NCI-H146 treated with DMSO at 0.1 percent for 48 hours (cell line): ENCODE data around the gene CEP83.
"Not testable (repeated sequence)": the region's sequence is repeated elsewhere in the genome, so short reads cannot be mapped to it uniquely, and the experiment has no call there.

Source experiments
- DNase-seq: peaks from one replicate; lab custom pipeline; 2025; ENCODE audit not compliant: unreplicated experiment; lab: John Stamatoyannopoulos, UW

The CEP83 gene

DNA sequence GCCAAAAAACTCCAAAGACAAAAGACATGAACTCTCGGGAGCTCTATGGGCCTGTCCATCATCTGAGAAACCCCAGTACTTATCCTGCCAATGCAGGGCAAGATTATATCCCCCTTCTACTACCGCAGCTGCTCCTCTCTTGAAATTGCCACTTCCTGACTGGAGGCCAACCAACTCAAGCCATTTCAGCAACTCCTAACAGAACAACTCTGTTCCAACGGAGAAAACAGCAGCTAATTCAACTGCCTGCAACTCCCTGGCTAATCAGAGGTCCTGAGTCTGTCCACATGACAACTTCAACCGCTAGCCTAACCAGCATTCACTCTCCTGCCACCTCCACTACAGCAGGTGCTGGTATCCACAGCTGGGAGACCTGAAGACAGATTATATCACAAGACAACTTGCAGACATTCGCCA, 24.1 kb downstream of the CEP83 start:
- DNase-seq: no peak

DNA sequence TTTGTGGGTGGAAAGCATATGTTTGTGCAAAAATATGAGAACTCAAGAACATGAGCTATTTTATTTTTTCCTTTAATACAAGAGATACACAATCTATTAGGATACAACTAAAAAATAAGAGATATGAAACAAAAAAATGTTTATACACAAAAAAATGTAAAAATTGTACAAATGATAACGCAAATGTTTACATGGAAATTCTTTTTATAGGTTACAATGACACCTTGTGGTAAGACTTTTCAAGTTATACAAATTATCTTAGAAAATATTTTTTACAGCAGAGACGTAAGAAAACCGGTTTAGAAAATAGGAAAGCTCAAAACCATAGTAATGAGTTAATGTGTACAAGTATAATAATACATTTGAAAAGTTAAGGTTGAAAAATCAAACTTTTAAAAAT, 25.5 kb downstream of the CEP83 start:
- DNase-seq: no peak

DNA sequence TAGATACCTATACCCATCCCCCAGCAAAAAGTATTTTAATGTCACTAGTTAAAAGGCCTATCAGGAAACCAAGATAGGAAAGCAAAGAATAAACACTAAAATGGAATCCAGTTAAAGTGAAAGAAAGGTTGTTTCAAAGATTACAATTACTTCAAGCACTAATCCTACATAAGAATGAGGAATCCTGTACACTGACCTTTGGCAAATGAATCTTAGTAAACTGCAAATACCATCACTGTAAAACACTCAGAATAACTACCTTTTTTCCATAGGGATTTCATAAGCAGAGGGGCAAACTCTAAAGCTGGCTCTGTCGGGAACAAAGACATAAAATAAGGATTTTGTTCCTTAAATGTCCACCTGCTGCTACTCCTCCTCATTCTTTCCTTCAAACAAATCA, 25.9 kb downstream of the CEP83 start:
- DNase-seq: no peak

GRCh38 chr12:94430304-94430703, 29.4 kb downstream of the CEP83 start:
- no peak for DNase-seq

DNA sequence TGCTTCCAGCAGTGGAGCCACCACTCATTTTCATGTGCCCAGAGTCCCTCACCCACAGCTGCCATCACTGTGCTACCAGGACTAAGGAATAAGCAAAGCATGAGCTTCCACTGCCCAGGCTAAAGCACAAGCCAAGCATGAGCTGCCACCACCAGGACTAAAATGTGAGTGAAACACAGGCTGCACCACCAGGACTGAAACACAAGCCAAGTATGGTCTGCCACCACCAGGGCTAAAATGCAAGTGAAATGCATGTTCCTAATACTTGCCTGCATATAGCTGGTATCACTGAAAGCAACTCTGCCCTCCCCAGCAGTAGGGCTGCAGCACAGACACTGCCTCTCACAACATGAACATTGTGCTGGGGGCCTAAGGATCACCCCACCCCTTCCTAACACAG, 30.0 kb downstream of the CEP83 start:
- DNase-seq: no peak

GRCh38 chr12:94429191-94429590, 30.5 kb downstream of the CEP83 start:
- DNase-seq: no peak

DNA sequence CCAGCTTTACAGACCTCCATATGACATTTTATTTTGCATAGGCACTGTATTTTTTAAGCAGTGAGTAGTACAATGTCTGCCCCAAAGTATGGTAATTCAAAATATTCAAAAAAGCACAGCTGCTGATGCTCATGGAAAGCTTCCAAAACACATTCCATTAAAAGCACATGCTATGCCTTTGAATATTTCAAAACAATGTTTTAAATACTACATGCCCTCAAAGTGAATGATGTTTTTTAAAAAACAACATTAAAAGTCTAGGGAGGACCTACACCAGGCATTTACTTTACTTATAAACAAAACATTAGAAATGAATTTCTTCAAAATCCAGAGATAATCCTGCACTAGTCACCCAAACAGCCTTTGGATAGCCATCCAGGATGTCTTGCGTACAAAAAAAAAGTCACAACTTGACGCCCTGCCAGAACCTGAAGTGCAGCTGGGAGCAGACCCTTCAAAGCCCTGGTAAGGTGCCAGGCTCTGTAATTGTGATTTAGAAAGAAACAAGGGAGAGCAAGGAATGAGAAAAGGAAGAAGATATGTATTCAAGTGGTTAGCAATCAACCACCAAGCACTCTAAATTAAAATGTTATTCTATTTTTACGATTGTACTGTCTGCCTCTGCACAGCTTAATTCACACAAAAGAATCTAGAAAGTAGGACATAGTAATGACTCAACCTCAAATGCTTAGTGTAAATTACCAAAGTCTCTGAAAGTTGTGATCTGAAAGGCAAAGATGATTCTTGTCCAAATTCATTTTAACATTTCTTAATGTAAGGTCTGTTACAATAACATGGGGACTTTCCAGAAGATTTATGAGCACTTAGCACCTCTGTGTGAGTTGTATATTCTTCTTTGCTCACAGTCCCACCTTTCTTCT, 31.9 kb downstream of the CEP83 start:
- no peak for DNase-seq

- DNase-seq: no peak
Measured at GRCh38 chr12:94426049-94426448, 33.6 kb downstream of the CEP83 start.

DNA sequence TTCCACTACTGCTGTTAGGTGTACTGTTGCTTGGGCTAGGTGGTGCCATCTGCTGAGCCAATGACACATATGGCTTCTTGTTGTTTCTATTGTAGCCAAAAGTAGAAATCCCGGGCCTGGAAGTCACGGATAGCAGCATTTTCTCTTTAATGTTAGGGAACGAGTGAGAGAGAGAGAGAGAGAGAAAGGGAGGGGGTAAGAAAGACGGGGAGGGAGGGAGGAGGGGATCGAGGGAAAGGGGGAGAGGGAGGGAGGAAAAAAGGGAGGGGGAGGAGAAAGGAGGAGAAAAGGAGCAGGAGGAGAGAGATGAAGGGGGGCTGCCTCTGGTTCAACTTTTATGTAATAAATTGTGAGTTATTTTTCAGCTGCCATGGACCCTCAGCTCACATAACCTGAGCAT, 34.8 kb downstream of the CEP83 start:
- not testable (repeated sequence) for DNase-seq

DNA sequence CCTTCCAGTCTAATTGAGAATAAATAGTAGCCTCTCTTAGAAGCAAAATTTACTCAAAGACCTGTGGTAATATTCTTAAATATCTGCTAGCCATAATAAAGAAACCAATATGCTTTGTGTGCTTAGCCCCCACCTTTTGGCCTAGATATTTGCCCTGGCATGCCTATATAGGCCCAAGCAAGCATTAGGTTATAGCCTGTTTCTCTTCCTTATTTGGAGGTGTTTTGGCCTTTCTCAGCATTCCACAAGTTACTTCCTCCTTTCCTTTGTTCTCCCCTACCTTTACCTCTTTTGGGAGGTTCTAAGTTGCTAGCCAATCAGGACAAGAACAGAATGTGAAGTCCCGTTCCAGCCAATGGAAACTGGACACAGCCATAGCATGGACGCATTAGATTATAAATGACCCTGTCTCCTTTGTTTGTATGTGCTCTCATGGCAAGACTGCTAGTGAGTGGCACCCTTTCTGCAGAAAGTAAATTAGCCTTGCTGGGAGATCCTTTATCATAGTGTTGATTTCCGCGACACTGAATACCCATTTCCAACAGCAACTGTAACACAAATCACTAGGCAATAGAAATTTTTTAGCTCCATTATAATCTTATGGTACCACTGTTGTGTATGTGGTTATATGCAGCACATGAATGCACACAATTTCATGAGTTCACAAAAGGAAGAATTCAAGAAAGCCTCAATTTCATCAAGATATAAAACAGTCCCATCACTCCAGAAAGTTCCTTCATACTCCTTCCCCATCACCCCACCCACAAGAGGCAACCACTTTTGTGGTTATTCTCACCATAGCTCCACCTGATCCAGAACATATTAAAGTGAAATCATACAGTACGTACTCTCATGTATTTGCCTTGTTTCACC, 37.6 kb downstream of the CEP83 start:
- no peak for DNase-seq

DNA sequence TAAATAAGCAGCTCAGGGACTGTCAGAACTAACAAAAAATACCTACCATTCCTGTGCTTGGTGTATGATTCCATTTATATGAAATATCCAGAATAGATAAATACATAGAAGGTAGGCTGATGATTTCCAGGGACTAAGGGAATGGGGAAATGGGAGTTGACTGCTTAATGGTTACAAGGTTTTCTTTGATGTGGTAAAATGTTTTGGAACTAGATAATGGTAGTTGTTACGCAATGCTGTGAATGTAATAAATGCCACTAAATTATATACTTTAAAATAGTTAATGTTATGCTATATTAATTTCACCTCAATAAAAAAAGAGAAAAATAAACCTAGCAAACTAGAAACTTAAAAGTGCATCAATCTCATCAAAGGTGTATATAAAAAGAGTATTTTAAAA, 41.1 kb downstream of the CEP83 start:
- no peak for DNase-seq

- no peak for DNase-seq
Measured at GRCh38 chr12:94416613-94417012, 43.1 kb downstream of the CEP83 start.

DNA sequence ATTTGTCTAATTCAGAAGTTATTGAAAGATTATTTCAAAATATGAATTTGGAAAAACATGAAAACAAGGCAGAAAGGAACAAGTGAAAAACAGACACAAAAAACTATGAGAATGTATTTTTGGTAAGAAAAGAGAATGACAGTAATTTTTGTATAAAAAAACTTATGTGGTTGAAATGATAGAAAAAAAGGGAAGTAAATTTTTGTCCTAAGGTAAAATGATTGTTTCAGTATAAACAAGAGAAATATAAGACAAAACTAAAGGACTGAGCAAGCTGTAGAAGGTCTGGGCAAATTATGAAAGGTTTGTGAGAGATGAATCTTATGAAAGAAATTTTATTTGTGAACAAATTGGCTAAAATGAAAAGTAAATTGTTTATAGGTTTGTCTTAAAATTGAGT, 44.6 kb downstream of the CEP83 start:
- no peak for DNase-seq

GRCh38 chr12:94405413-94406116, 54.1 kb downstream of the CEP83 start:
- no peak for DNase-seq

DNA sequence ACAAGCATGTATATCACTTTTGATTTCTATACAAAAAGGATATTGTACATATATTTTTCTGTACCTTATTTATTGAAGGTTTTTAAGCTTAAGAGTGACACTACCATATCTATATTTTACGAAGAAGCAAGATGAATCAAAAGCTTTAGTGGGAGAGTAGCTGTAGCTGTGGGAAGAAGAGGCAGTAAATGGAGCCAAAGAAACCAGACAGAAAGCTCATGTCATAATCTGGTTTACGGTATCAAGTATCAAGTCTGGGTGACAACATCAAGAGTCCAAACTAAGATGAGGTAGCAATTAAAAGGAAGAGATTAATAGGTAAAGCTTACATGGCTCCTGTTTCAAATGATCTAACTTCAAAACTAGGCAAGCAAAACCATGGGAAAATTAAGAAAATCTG, 54.8 kb downstream of the CEP83 start:
- no peak for DNase-seq

DNA sequence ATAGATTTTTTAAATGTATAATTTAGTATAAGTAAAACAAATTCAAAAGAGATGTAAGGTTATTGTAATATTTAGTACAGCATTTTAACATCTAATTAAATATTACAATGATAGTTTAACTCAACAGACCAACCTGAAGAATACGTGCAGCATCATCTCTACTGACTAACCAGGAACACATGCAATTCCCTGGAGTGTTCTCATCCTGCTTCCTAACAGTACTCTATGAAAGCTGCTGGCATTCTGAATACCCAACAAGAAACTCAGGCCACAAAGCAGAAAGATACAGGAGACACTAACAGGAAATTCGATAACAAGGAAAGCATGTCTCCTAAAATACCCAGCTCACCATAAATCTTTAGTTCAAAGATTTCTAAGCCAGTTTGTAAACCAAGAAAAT, 58.3 kb downstream of the CEP83 start:
- no peak for DNase-seq

- DNase-seq: not testable (repeated sequence)
Measured at GRCh38 chr12:94398685-94399084, 61.0 kb downstream of the CEP83 start.

GRCh38 chr12:94397401-94397800, 62.3 kb downstream of the CEP83 start:
- DNase-seq: no peak

DNA sequence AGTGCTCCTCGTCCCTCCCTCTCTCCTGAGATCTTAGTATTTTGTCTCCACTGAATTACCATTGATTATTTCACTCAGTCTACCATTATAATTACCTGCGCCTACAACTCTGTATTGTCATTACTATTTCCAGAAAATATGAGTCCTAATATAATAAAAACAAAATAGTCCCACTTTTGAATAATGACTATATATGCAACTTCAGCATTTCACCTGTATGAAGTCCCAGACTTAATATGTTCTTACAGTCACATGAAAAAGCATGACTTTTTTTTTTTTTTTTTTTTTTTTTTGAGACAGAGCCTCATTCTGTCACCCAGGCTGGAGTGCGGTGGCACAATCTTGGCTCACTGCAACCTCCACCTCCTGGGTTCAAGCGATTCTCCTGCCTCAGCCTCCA, 63.7 kb downstream of the CEP83 start:
- not testable (repeated sequence) for DNase-seq

- DNase-seq: no peak
Measured at GRCh38 chr12:94390130-94390485, 69.6 kb downstream of the CEP83 start.

DNA sequence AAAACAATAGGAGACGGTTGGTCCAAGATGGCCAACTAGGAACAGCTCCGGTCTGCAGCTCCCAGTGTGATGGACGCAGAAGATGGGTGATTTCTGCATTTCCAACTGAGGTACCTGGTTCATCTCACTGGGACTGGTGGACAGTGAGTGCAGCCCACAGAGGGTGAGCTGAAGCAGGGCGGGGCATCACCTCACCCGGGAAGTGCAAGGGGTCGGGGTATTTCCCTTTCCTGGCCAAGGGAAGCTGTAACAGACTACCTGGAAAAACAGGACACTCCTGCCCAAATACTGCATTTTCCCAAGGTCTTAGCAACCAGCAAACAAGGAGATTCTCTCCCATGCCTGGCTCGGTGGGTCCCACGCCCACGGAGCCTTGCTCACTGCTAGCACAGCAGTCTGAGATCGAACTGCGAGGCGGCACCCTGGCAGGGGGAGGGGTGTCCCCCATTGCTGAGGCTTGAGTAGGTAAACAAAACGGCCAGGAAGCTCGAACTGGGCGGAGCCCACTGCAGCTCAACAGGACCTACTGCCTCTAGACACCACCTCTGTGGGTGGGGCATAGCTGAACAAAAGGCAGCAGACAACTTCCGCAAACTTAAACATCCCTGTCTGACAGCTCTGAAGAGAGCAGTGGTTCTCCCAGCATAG, 70.1 kb downstream of the CEP83 start:
- DNase-seq: not testable (repeated sequence)
